Renal cortex interstitium (tissue), 11 donors: ENCODE results near the gene TEKT3. TPM values are rescaled to one million over a fixed set of nuclear protein-coding genes. Genes with fewer than 3 reads are reported as not detected.
A peak's percentile ranks its signal among the peaks of the same experiment; 100 is the strongest.

Source experiments
- DNase-seq, 11 donors: peaks; one replicate each; pipeline ENCODE4 v3.0.0-alpha.2; 2013; ENCODE audit warnings: low read depth in 9 of 11, low spot score in 4 of 11; ENCODE audit errors: extremely low read depth in 1 of 11
- polyA plus RNA-seq, 3 donors: library from polyadenylated mRNA; unstranded; fragments of 120-200 nt; gene quantifications; one replicate each; pipeline ENCODE4 v1.2.1, GENCODE V29; 2013; ENCODE audit not compliant: insufficient read length in 3 of 3

TEKT3 gene
- polyA plus RNA-seq, 3 donors, result 1.3 to 1.9 (median 1.7) TPM

GRCh38 chr17:15308758-15309157, 32.6 kb downstream of the TEKT3 start:
- DNase-seq, result no peak

- DNase-seq, result peak in 3 of 11 donors; percentile 17 to 52 (median 41)
Measured at GRCh38 chr17:15307710-15308111, 33.7 kb downstream of the TEKT3 start.

- DNase-seq, result no peak
Measured at GRCh38 chr17:15303851-15304250, 37.5 kb downstream of the TEKT3 start.

- DNase-seq, result no peak
Measured at GRCh38 chr17:15303268-15303667, 38.1 kb downstream of the TEKT3 start.

GRCh38 chr17:15301845-15302244, 39.6 kb downstream of the TEKT3 start:
- DNase-seq, result no peak

GRCh38 chr17:15298176-15298575, 43.2 kb downstream of the TEKT3 start:
- no peak for DNase-seq

- DNase-seq, result no peak
Measured at GRCh38 chr17:15293558-15293957, 47.8 kb downstream of the TEKT3 start.

- DNase-seq, result no peak
Measured at GRCh38 chr17:15291674-15292361, 49.6 kb downstream of the TEKT3 start.

- no peak for DNase-seq
Measured at GRCh38 chr17:15290605-15291004, 50.8 kb downstream of the TEKT3 start.

- no peak for DNase-seq
Measured at GRCh38 chr17:15289285-15290183, 51.9 kb downstream of the TEKT3 start.

GRCh38 chr17:15288859-15289258, 52.5 kb downstream of the TEKT3 start:
- DNase-seq, result no peak

GRCh38 chr17:15287538-15288267, 53.7 kb downstream of the TEKT3 start:
- DNase-seq, result no peak

- DNase-seq, result no peak
Measured at GRCh38 chr17:15285466-15285865, 55.9 kb downstream of the TEKT3 start.

- no peak for DNase-seq
Measured at GRCh38 chr17:15284537-15284936, 56.9 kb downstream of the TEKT3 start.

- DNase-seq, result no peak
Measured at GRCh38 chr17:15284107-15284506, 57.3 kb downstream of the TEKT3 start.

GRCh38 chr17:15281909-15282308, 59.5 kb downstream of the TEKT3 start:
- DNase-seq, result no peak

- no peak for DNase-seq
Measured at GRCh38 chr17:15278924-15279477, 62.4 kb downstream of the TEKT3 start.

GRCh38 chr17:15278380-15278779, 63.0 kb downstream of the TEKT3 start:
- peak in 3 of 11 donors; percentile 4 to 24 (median 18) for DNase-seq

GRCh38 chr17:15274017-15274416, 67.4 kb downstream of the TEKT3 start:
- no peak for DNase-seq
